HG02870 (cell line): ENCODE data around the gene AGRN.
"Not testable (repeated sequence)": the region's sequence is repeated elsewhere in the genome, so short reads cannot be mapped to it uniquely, and the experiment has no call there.

Experiments
- ATAC-seq: cut with Tn5 transposase; IDR thresholded peaks from one replicate; pipeline ENCODE4 v1.9.1; 2021; ENCODE audit warnings: mild to moderate bottlenecking, moderate library complexity; ENCODE audit not compliant: unreplicated experiment

Gene AGRN

DNA sequence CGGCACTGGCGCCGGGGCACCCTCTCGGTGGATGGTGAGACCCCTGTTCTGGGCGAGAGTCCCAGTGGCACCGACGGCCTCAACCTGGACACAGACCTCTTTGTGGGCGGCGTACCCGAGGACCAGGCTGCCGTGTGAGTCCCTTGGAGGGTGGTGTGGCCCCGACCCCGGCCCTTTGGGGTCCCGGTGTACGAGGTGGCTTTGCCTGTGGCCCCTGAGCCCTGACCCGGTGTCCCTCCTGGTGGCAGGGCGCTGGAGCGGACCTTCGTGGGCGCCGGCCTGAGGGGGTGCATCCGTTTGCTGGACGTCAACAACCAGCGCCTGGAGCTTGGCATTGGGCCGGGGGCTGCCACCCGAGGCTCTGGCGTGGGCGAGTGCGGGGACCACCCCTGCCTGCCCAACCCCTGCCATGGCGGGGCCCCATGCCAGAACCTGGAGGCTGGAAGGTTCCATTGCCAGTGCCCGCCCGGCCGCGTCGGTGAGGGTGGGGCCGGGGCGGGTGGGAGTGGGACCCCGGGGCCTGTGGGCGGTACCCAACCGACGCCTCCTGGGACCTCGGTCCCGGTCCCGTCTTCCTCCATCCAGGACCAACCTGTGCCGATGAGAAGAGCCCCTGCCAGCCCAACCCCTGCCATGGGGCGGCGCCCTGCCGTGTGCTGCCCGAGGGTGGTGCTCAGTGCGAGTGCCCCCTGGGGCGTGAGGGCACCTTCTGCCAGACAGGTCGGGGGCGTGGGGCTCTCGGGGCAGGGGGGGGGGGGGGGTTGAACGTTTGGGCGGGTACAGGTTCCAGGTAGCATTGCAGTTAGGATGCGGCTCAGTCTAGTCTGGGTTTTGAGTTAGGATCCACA lies 29.6 kb downstream of the AGRN start:
- no peak for ATAC-seq

DNA sequence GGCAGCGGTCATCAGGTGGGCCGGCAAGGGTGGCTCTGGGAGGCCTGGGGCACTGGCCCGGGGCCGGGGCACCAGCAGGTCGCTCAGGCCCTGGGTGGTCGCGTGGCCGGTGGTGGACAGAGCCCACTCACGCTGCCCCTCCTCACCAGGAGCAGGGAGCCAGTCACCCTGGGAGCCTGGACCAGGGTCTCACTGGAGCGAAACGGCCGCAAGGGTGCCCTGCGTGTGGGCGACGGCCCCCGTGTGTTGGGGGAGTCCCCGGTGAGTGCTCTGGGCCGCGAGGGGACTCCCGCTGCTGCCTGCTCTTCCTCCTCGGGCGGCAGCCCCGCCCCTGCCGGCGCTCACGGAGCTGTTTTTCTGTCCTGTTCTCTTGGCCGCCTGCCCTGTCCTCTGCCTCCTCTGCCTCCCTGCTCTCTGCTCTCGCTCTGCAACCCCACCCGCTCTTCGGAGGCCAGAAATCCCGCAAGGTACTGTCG lies 30.7 kb downstream of the AGRN start:
- ATAC-seq, result no peak

DNA sequence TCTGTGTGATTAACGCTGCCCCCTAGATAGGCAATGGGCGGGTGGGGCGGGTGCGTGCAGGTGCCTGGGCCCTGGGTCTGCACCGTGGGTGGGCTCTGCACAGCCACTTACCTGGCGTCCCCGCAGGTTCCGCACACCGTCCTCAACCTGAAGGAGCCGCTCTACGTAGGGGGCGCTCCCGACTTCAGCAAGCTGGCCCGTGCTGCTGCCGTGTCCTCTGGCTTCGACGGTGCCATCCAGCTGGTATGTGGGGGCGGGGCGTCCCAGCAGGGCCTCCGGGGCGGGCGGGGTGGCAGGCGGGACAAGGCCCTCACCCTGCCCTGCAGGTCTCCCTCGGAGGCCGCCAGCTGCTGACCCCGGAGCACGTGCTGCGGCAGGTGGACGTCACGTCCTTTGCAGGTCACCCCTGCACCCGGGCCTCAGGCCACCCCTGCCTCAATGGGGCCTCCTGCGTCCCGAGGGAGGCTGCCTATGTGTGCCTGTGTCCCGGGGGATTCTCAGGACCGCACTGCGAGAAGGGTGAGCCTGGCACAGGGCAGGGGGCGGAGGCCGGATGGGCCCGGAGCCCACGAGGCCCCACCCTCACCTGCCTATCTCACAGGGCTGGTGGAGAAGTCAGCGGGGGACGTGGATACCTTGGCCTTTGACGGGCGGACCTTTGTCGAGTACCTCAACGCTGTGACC lies 31.3 kb downstream of the AGRN start:
- ATAC-seq, result no peak

DNA sequence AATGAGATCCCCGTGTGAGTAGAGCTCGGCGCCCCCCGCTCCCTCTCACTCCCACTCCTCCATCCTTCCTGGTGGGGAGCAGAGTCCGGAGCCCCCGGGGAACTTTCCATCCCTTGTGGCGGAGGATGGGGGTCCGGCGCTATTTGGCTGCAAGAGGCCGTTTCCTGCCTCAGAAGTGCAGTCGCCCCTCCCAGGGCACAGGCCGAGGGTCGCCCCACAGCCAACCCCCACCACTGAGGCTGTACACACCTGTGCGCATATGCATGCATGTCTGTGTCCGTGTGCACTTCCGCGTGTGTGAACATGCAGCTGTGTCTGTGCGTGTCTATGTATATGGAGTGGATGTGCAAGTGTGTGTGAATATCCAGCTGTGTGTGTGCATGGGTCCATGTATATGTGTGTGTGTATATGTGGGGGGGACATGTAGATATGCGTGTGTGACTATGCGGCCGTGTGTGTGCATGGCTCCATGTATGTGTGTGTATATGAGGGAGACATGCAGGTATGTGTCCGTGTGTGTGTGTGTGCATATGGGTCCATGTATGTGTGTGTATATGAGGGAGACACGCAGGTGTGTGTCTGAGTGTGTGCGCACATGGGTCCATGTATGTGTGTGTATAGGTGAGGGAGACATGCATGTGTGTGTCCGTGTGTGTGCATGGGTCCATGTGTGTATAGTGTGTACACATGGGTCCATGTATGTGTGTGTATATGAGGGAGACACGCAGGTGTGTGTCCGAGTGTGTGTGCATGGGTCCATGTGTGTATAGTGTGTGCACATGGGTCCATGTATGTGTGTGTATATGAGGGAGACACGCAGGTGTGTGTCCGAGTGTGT lies 32.3 kb downstream of the AGRN start:
- ATAC-seq, result no peak

DNA sequence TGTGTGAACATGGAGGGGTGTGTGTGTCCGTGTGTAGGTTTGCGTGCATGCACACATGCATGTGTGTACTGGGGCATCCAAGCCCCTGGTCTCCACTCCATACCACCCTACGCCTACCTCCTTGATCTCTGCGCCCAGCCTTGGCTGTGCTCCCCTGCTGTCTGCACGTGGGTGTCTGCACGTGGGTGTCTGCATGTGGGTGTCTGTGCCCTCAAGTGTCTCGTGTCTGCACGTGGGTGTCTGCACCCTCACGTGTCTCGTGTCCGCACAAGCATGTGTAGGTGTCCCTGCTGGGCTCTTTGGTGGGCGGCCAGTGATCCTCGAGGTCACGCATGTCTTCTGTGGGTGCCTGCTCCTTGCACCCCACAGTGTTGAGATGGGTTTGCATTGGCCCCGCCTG lies 33.1 kb downstream of the AGRN start:
- no peak for ATAC-seq

DNA sequence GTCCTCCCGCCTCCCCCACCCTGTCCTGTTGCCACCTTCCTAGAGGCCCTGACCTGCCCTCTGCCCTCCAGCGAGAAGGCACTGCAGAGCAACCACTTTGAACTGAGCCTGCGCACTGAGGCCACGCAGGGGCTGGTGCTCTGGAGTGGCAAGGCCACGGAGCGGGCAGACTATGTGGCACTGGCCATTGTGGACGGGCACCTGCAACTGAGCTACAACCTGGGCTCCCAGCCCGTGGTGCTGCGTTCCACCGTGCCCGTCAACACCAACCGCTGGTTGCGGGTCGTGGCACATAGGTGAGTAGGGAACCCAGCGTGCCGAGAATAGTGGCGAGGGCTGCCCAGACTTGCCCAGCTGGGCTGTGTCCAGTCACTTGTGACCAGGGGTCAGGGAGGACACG lies 33.8 kb downstream of the AGRN start:
- ATAC-seq, result no peak

DNA sequence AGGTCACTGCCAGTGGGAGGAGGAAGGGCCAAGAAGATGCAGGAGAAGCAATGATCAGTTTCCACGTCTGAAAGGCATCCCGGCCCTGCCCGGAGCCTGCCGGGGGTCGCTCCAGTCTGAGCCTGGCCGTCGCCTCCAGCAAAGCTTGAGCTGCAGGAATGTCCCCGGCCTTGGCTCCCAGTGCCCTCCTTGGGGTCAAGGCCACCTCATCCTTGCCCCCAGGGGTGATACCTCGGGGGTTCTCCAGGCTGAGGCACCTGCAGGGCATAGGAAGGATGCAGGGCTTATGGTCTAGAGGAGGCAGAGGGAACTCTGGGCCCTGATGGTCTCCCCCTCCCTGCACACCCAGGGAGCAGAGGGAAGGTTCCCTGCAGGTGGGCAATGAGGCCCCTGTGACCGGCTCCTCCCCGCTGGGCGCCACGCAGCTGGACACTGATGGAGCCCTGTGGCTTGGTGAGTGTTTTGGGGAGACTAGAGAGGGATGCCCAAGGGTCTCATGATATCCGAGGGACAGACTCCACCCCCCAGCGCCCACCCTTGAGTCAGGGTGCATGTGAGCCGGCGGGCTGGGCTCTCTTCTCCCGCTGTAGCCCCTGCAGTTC lies 34.3 kb downstream of the AGRN start:
- no peak for ATAC-seq

DNA sequence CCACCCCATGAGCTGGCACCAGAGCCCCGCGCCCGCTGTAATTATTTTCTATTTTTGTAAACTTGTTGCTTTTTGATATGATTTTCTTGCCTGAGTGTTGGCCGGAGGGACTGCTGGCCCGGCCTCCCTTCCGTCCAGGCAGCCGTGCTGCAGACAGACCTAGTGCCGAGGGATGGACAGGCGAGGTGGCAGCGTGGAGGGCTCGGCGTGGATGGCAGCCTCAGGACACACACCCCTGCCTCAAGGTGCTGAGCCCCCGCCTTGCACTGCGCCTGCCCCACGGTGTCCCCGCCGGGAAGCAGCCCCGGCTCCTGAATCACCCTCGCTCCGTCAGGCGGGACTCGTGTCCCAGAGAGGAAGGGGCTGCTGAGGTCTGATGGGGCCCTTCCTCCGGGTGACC lies 35.1 kb downstream of the AGRN start:
- ATAC-seq, result no peak

DNA sequence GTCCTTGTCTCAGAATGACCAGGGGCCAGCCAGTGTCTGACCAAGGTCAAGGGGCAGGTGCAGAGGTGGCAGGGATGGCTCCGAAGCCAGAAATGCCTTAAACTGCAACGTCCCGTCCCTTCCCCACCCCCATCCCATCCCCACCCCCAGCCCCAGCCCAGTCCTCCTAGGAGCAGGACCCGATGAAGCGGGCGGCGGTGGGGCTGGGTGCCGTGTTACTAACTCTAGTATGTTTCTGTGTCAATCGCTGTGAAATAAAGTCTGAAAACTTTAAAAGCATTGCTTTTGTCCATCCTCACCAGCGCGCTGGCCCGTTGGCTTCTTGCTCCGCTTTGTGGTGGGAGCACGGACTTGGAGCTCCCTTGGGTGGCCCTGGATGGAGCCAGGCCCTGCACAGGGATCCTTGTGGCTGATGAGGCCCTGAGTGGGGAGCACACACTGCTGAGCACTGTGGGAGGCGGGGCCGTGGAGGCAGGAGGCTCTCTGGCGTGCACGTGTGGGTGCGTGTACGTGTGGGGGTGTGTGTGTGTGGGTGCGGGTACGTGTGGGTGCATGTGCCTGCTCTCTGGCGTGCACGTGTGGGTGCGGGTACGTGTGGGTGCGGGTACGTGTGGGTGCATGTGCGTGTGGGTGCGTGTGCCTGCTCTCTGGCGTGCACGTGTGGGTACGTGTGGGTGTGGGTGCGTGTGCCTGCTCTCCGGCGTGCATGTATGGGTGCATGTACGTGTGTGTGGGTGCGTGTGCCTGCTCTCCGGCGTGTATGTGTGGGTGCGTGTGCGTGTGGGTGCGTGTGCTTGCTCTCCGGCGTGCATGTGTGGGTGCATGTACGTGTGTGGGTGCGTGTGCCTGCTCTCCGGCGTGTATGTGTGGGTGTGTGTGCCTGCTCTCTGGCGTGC lies 36.2 kb downstream of the AGRN start:
- no peak for ATAC-seq

DNA sequence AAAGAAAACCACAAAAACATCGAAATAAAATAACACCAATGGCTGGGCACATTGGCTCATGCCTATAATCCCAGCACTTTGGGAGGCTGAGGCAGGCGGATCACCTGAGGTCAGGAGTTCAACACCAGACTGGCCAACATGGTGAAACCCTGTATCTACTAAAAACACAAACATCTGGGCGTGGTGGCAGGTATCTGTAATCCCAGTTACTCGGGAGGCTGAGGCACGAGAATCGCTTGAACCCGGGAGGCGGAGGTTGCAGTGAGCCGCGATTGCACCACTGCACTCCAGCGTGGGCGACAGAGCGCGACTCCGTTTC lies 37.8 kb downstream of the AGRN start:
- not testable (repeated sequence) for ATAC-seq

DNA sequence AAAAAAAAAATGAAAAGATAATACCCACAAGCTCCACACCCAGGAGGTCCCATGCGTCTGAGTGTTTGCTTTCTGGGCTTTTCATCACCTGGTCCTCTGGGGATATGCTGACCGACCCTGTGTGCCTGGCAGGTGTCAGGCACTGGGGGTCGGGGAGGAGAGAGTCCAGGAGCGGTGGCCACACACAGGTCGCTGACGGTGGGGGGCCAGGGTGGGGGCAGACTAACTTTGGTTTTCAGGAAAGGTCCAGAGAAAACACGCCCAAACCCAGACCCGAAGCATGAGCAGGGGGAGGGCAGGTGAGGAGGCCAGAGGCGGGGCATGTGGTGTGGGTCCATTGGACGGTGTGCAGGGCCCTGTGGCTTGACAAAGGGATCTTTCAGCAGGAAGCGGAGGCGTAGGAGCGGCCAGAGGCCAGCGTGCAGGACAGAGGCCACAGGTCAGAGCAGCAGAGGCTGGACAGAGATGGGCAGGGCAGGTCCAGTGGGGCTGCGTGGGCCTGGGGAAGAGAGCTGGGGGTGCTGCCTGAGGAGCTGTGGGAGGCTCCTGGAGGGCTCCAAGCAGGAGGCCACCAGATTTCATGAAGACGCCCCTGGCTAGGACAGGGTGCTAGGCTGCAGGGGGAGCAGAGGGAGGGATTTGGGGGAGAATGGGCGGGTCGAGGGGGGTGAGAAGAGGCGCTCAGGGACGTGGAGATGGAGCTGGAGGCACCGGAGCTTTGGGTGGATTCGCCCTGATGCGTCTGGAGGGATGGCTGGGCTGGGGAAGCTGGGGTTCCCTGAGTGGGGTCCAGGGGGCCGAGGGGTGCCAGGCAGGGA lies 38.4 kb downstream of the AGRN start:
- ATAC-seq, result no peak

DNA sequence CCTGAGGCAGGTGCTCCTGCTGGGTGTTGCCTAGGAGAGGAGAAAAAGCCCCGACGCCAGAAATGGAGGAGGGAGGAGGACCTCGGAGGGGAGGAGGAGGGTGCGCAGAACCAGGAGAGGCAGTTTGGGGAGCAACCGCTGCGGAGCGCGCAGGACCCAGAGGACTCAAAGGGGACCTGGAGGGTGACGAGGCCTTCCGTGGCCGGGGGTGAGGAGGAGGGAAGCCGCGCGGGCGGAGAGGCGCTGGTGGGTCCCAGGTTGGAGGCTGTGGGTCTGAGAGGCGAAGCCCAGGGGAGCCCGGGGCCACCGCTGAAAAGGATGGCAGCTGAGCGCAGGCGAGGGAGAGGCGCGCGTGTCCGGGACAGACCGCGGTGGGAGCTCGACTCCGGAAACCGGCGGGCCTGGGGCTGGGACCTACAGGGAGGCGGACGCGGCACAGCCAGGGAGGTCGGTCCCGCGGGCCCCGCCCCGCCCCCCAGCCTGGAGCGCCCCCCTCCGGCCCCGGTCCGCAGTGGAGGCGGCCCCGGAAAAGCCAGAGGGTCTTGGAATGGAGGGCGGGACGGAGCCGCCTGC lies 39.1 kb downstream of the AGRN start:
- ATAC-seq, result peak; percentile 9

DNA sequence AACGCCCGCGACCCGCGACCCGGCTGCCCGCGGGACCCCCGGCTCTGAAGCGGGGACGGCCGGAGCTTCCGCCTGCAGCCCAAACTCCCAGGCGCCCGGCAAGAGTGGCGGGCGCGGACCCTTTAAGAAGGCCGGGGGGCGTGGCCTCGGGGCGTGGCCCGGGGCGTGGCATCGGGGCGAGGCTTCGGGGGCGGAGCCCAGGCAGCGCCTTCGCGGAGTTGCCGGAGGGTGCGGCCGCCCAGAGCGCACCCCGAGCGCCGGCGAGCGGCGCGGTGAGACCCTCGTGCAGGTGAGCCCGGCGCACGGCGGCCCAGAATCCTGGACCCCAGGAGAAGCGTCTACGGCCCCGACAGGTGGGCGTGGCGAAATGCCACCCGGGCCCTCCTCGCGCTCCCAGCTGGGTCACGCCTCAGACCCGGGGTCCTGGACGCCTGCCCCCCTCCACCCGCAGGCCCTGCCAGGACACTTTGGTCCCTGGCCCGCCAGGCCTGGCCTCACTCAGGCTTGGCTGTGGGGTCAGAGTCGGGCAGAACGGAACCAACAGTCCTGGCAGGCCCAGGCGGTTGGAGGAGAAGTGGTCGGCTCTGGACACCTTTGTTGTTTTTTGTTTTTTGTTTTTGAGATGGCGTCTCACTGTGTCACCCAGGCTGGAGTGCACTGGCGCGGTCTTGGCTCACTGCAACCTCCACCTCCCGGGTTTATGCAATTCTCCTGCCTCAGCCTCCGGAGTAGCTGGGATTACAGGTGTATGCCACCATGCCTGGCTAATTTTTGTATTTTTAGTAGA lies 39.8 kb downstream of the AGRN start:
- ATAC-seq, result peak; percentile 51

DNA sequence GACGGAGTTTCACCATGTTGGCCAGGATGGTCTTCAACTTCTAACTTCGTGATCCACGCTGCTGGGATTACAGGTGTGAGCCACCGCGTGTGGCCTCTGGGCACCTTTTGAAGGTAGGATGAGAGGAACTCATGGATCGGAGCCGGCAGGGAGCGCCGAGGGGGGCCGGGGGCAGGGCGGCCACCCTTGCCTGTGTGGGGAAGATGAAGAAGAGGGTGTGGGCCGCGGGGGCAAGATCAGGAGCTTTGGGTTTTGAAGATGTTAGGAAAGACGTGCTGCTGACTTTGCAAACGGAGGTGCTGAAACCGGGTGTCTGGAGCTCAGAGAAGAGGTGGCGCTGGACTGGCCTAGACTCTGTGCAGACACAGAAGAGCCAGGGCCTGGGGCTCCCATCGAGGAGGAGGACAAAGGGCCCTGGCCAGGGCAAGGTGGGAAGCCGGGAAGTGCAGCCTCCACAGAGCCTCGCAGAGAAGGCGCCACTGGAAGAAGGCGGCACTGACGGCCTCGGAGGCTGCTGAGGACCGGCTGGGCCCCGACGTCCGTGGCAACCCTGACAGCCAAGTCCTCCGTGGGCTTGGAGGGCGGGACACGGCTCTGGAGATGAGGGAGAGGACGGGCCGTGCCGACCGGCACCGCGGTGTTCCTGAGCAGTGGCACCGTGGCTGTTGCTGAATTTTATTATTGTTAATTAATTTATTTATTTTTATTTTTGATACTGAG lies 40.5 kb downstream of the AGRN start:
- ATAC-seq, result no peak

DNA sequence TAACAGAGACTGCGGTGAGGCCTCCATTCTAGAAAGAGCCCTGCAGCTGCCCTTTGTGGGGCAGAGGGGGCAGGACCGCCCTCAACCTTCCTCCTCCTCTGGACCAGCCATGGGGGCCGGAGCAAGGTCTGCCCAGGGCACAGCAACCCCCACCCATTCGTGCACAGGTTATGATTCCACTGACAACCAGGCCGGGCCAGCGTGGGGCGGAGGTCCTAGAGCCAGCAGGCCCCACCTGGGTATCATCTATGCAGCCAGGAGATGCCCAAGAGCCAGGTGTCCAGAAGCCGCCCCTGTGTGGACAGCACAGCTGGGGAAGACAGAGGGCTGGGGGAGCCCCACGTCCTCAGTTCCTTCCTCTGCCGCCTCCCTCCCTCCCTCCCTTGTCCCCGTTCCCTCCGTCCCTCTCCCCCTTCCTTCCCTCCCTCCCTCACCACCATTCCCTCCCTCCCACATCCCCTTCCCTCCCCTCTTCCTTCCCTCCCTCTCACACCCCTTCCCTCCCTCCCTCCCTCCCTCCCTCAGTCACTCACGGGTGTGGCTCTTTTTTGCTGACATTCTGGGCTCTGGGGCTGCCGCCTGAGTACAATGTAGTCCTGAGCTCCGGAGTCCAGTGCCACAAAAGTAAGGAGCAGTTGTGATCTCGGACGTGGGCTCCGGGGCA lies 41.9 kb downstream of the AGRN start:
- ATAC-seq, result no peak

DNA sequence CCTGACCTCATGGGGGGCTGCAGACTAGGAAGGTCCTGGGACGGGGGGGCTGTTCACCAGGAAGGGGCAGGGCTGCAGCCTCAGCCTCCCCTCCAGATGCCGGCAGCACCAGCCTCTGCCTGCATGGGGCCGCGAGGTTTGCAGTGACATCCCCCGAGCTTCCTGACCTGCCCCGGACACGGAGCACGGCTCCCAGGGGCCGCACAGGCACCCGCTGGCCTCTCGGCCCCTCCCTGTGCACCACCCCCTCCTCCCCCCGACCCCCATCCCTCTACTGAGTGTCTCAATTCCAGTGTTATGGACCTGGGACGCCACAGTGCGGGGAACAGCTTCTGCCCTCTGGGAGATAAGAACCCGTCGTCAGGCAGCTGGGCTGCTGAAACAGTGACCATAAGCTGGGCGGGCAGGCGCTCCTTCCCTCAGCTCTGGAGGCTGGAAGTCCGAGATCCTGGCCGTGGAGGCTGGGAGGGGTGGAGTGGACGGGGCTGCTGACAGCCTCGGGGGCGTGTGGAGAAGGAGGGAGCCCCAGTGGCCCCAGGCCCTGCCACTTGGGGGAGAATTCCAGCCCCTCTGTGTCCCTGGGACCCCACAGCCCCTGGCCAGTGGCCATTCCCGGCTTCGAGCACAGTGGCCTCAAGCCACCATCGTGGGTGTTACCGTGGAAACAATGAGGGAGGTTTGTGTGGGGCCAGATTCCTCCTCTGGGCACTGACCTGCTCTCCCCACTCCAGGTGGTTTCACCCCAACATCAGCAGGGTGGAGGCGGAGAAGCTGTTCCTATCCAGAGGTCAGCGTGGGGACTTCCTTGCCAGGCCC lies 42.6 kb downstream of the AGRN start:
- ATAC-seq, result no peak
